Hepatocyte (in vitro differentiated cells): ENCODE results near the gene S1PR3. TPM values are rescaled to one million over a fixed set of nuclear protein-coding genes. Genes with fewer than 3 reads are reported as not detected.

Experiments
- DNase-seq: peaks from one replicate; pipeline ENCODE4 v3.0.0-alpha.2; 2016; ENCODE audit warnings: low spot score
- H2AFZ ChIP-seq: fragments of 200-600 bp; sonication (generic); 2 replicates; pipeline ENCODE4 v1.6.0; 2016; ENCODE audit warnings: antibody characterized with exemption, mild to moderate bottlenecking
- H3K27ac ChIP-seq: fragments of 200-600 bp; sonication (generic); 2 replicates; pipeline ENCODE4 v1.5.1; 2016; ENCODE audit warnings: mild to moderate bottlenecking
- H3K27me3 ChIP-seq: fragments of 200-600 bp; sonication (generic); 2 replicates; pipeline ENCODE4 v1.6.1; 2016
- H3K36me3 ChIP-seq: fragments of 200-600 bp; sonication (generic); replicated peaks from 2 replicates; pipeline ENCODE4 v1.5.1; 2016; ENCODE audit warnings: low read depth; ENCODE audit not compliant: insufficient read depth
- H3K4me1 ChIP-seq: fragments of 200-600 bp; sonication (generic); 2 replicates; pipeline ENCODE4 v1.5.1; 2016; ENCODE audit warnings: mild to moderate bottlenecking, moderate library complexity; ENCODE audit not compliant: insufficient read depth
- H3K4me2 ChIP-seq: fragments of 200-600 bp; sonication (generic); 2 replicates; pipeline ENCODE4 v1.6.0; 2016
- H3K4me3 ChIP-seq: fragments of 200-600 bp; sonication (generic); 2 replicates; pipeline ENCODE4 v1.5.1; 2016; ENCODE audit warnings: mild to moderate bottlenecking
- H3K79me2 ChIP-seq: fragments of 200-600 bp; sonication (generic); 2 replicates; pipeline ENCODE4 v1.6.0; 2017; ENCODE audit warnings: mild to moderate bottlenecking
- H3K9me2 ChIP-seq: fragments of 200-600 bp; sonication (generic); replicated peaks from 2 replicates; pipeline ENCODE4 v1.6.0; 2017; ENCODE audit warnings: mild to moderate bottlenecking; ENCODE audit not compliant: insufficient read depth
- H3K9me3 ChIP-seq: fragments of 200-600 bp; sonication (generic); 2 replicates; pipeline ENCODE4 v1.5.1; 2016; ENCODE audit warnings: low read depth, mild to moderate bottlenecking
- H4K20me1 ChIP-seq: fragments of 200-600 bp; sonication (generic); 2 replicates; pipeline ENCODE4 v1.6.0; 2016; ENCODE audit warnings: mild to moderate bottlenecking; ENCODE audit not compliant: insufficient read depth, poor library complexity, severe bottlenecking
- CTCF ChIP-seq: fragments of 200-600 bp; sonication (generic); IDR thresholded peaks from 2 replicates; pipeline ENCODE4 v1.5.1; 2016; ENCODE audit warnings: antibody characterized with exemption, mild to moderate bottlenecking; ENCODE audit not compliant: poor library complexity
- EZH2 ChIP-seq: fragments of 200-600 bp; sonication (generic); IDR thresholded peaks from 2 replicates; pipeline ENCODE4 v1.6.1; 2016; ENCODE audit warnings: antibody characterized with exemption, mild to moderate bottlenecking, borderline replicate concordance
- EZH2phosphoT487 ChIP-seq: fragments of 200-600 bp; sonication (generic); IDR thresholded peaks from one replicate; pipeline ENCODE4 v1.6.1; 2018; ENCODE audit warnings: antibody characterized with exemption, mild to moderate bottlenecking, low read depth, moderate library complexity; ENCODE audit not compliant: unreplicated experiment, severe bottlenecking
- WGBS: methylation state at CpG from one replicate; pipeline ENCODE4 v1.1.6; 2016; ENCODE audit warnings: low lambda C conversion rate; ENCODE audit errors: missing lambda C conversion rate; 5-methylcytosine and 5-hydroxymethylcytosine counted together
- polyA plus RNA-seq: library from polyadenylated mRNA; unstranded; fragments of >200 nt; fragmentation: Nextera tagmentation; extraction: Ambion mirVana; gene quantifications from 2 replicates; pipeline ENCODE4 v1.2.1, GENCODE V29; 2016
- total RNA-seq: library from RNA; depleted of rRNA; stranded (reverse); fragments of >200 nt; gene quantifications from 2 replicates; pipeline ENCODE4 v1.2.3, GENCODE V29; 2014

Gene S1PR3
- total and polyA plus RNA-seq, 2 experiments from 2014 or later, result 21.4 to 46.1 TPM

DNA sequence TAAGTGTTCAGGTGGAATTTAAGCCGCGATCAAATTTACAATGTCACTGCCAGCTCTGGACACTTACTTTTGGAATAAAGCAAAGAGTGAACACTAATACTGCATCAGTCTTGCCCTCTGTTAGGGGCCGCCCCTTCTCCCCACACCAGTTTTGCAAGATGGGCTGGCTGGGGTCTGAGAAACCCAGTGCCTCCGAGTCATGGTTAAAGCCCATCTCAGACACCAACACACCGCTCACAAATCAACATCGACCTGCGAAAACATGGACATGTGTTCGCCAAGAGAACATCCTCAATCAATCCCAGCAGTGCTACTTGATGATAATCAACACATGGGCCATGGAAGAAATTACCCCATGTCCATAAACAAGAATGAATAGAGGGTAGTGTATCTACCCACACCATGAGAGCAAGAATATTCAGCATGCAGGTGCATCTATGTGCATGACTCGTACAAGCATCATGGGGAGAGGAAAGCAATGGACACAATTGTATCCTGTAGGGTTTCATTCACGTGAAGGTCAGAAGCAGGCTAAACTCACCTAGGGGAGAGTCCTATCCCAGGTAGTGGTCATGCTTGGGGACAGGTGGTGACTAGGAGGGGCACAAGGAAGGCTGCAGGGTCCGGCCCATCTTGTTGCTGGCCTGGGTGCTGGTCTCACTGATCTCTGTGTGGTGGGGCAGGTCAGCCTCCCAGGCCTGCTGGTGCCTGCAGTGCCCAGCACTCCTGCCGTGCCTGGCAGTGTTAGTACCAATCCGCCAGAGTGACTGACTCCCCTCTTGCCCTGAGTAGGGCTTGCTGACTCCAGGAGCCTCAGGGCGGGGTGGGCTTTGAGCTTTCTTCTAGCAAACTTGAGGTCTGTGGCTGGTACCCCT is 5.0 kb downstream of the S1PR3 start:
- DNase-seq, result no peak
- H3K9me2 ChIP-seq, result no peaks in the 10 kb centered on the region
- H3K4me3 ChIP-seq, result no peak overlapping the region
- peaks cover 89% of the 10 kb centered on the region for H3K79me2 ChIP-seq
- H2AFZ ChIP-seq, result no peak overlapping the region
- H4K20me1 ChIP-seq, result peaks cover 16% of the 10 kb centered on the region
- 94% methylated on average over 14 of the region's 14 CpGs for WGBS
- H3K4me1 ChIP-seq, result peaks cover 30% of the 10 kb centered on the region
- no peaks in the 10 kb centered on the region for H3K27me3 ChIP-seq
- H3K4me2 ChIP-seq, result peak overlapping the region; percentile 95
- TF ChIP-seq CTCF, result no peak
- no peak for TF ChIP-seq EZH2phosphoT487
- no peaks in the 10 kb centered on the region for H3K36me3 ChIP-seq
- H3K9me3 ChIP-seq, result no peaks in the 10 kb centered on the region
- H3K27ac ChIP-seq, result no peak overlapping the region

GRCh38 chr9:88996921-88997235 is 5.6 kb downstream of the S1PR3 start:
- H3K27ac ChIP-seq, result no peak overlapping the region
- peaks cover 84% of the 10 kb centered on the region for H3K79me2 ChIP-seq
- H3K4me3 ChIP-seq, result no peak overlapping the region
- H3K27me3 ChIP-seq, result no peaks in the 10 kb centered on the region
- no peaks in the 10 kb centered on the region for H3K36me3 ChIP-seq
- H4K20me1 ChIP-seq, result peaks cover 16% of the 10 kb centered on the region
- no peak overlapping the region for H2AFZ ChIP-seq
- WGBS, result 79% methylated on average over 4 of the region's 4 CpGs
- DNase-seq, result no peak
- no peaks in the 10 kb centered on the region for H3K9me2 ChIP-seq
- no peak for TF ChIP-seq EZH2phosphoT487
- no peaks in the 10 kb centered on the region for H3K9me3 ChIP-seq
- peak overlapping the region; percentile 49 for H3K4me2 ChIP-seq
- peaks cover 30% of the 10 kb centered on the region for H3K4me1 ChIP-seq

DNA sequence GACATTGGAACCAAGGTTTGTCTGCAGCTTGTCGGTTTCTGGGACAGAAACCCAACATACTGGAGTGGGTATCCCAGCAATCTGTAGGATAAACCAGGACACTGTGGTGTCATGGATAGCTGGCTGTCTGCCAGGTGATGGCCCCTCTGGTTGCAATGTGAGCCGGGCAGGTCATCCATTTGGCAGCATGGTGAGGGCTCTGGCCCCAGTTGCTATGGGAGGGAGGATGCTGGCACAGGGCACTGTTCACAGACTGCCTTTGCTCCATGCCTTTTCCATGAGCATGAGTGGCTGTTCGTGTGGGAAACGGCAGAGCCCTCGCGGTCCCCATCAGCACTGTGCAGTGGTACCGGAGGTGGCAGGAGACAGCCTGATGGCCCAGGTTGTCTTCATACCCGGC is 6.4 kb downstream of the S1PR3 start:
- TF ChIP-seq EZH2phosphoT487 (no peak), CTCF (no peak), EZH2 (no peak)
- Histone ChIP-seq H3K4me3 (no peak overlapping the region), H3K4me1 (peaks cover 30% of the 10 kb centered on the region), H4K20me1 (peaks cover 16% of the 10 kb centered on the region), H3K27ac (no peak overlapping the region), H3K9me3 (no peaks in the 10 kb centered on the region), H3K9me2 (no peaks in the 10 kb centered on the region), H3K27me3 (no peaks in the 10 kb centered on the region), H3K4me2 (no peak overlapping the region), H2AFZ (no peak overlapping the region), H3K79me2 (peaks cover 83% of the 10 kb centered on the region), H3K36me3 (no peaks in the 10 kb centered on the region)
- 78% methylated on average over 8 of the region's 8 CpGs for WGBS
- DNase-seq, result no peak

DNA sequence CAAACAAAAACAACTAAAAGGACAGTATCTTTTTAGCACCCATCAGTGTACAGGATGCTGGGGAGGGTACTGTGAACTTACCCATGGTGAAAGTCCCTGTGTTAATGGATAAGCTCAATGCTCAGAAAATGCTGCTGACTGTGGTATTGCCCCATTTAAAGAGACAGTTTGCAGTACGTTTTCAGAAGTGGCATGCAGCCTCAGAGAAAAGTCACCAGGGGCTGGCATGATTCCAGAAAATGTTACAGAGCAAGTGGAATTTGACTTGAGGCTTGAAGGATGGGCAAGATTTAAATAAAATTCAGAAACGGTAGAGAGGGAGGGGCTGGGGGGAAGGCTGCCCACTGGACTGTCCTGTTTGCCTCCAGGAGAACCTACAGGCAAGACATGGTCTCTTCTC is 7.2 kb downstream of the S1PR3 start:
- Histone ChIP-seq H3K27me3 (no peaks in the 10 kb centered on the region), H3K79me2 (peaks cover 82% of the 10 kb centered on the region), H3K9me2 (no peaks in the 10 kb centered on the region), H3K4me2 (no peak overlapping the region), H2AFZ (no peak overlapping the region), H3K4me3 (no peak overlapping the region), H3K9me3 (no peaks in the 10 kb centered on the region), H3K36me3 (no peaks in the 10 kb centered on the region), H4K20me1 (peaks cover 20% of the 10 kb centered on the region), H3K27ac (peak overlapping the region; percentile 8), H3K4me1 (peaks cover 24% of the 10 kb centered on the region)
- no peak for TF ChIP-seq EZH2
- TF ChIP-seq EZH2phosphoT487, result no peak
- no peak for TF ChIP-seq CTCF
- DNase-seq, result no peak
- WGBS, result 28% methylated on average over 2 of the region's 2 CpGs
